Activated naive CD8-positive, alpha-beta T cell treated with anti-CD3 and anti-CD28 coated beads, Interleukin-2, amount 50 U/mL, for 16 hours (primary cell): ENCODE data around the gene CHTOP.
A peak's percentile ranks its signal among the peaks of the same experiment; 100 is the strongest.
"Not testable (repeated sequence)": the region's sequence is repeated elsewhere in the genome, so short reads cannot be mapped to it uniquely, and the experiment has no call there.

Source experiments
- DNase-seq: peaks from one replicate; pipeline ENCODE4 v3.0.0-alpha.2; 2020; ENCODE audit warnings: low read depth, low spot score

Gene CHTOP

GRCh38 chr1:153631047-153632022 is 2.5 kb upstream of the CHTOP start:
- DNase-seq: no peak

GRCh38 chr1:153633161-153633753 is 609 bp upstream of the CHTOP start:
- DNase-seq: no peak

GRCh38 chr1:153635872-153636271 is 2.0 kb downstream of the CHTOP start:
- DNase-seq: no peak

- no peak for DNase-seq
Measured at GRCh38 chr1:153636312-153636711, 2.4 kb downstream of the CHTOP start.

GRCh38 chr1:153638261-153638660 is 4.4 kb downstream of the CHTOP start:
- DNase-seq: no peak

- DNase-seq: no peak
Measured at GRCh38 chr1:153639280-153639679, 5.4 kb downstream of the CHTOP start.

GRCh38 chr1:153640213-153640612 is 6.3 kb downstream of the CHTOP start:
- not testable (repeated sequence) for DNase-seq

- no peak for DNase-seq
Measured at GRCh38 chr1:153640861-153641260, 7.0 kb downstream of the CHTOP start.

- DNase-seq: no peak
Measured at GRCh38 chr1:153642161-153642560, 8.3 kb downstream of the CHTOP start.

GRCh38 chr1:153643100-153643499 is 9.2 kb downstream of the CHTOP start:
- DNase-seq: no peak

- DNase-seq: no peak
Measured at GRCh38 chr1:153643816-153644215, 9.9 kb downstream of the CHTOP start.

GRCh38 chr1:153646672-153647345 is 12.9 kb downstream of the CHTOP start:
- no peak for DNase-seq

GRCh38 chr1:153647346-153647714 is 13.5 kb downstream of the CHTOP start:
- no peak for DNase-seq

GRCh38 chr1:153648000-153648643 is 14.3 kb downstream of the CHTOP start:
- no peak for DNase-seq

GRCh38 chr1:153649137-153649862 is 15.4 kb downstream of the CHTOP start:
- DNase-seq: no peak

- no peak for DNase-seq
Measured at GRCh38 chr1:153649863-153650235, 16.0 kb downstream of the CHTOP start.

- DNase-seq: no peak
Measured at GRCh38 chr1:153651771-153652170, 17.9 kb downstream of the CHTOP start.

- no peak for DNase-seq
Measured at GRCh38 chr1:153652805-153653500, 19.1 kb downstream of the CHTOP start.

- no peak for DNase-seq
Measured at GRCh38 chr1:153655333-153655732, 21.5 kb downstream of the CHTOP start.

GRCh38 chr1:153658400-153659174 is 24.7 kb downstream of the CHTOP start, which contains the start of gene SNAPIN:
Gene SNAPIN (plus strand): TSS chr1:153658703. CDS start chr1:153658744, 41 bp downstream.
- peak; percentile 81 for DNase-seq
